WI38 (cell line): Measurements from ENCODE around the gene PSMF1.

ENCODE experiments used
- H3K4me3 ChIP-seq: 2 replicates; pipeline ENCODE4 v1.5.1; 2011; ENCODE audit warnings: low read depth, mild to moderate bottlenecking, control low read depth, low read length
- TF ChIP-seq, protein P1 (sequence below): IDR thresholded peaks from 2 replicates; pipeline ENCODE4 v1.5.1; 2012; ENCODE audit warnings: low read depth, mild to moderate bottlenecking, control low read depth, low read length

Gene PSMF1

GRCh38 chr20:1150968-1151367 is 32.6 kb downstream of the PSMF1 start:
- H3K4me3 ChIP-seq = no peak overlapping the region
- TF ChIP-seq, protein P1, sequence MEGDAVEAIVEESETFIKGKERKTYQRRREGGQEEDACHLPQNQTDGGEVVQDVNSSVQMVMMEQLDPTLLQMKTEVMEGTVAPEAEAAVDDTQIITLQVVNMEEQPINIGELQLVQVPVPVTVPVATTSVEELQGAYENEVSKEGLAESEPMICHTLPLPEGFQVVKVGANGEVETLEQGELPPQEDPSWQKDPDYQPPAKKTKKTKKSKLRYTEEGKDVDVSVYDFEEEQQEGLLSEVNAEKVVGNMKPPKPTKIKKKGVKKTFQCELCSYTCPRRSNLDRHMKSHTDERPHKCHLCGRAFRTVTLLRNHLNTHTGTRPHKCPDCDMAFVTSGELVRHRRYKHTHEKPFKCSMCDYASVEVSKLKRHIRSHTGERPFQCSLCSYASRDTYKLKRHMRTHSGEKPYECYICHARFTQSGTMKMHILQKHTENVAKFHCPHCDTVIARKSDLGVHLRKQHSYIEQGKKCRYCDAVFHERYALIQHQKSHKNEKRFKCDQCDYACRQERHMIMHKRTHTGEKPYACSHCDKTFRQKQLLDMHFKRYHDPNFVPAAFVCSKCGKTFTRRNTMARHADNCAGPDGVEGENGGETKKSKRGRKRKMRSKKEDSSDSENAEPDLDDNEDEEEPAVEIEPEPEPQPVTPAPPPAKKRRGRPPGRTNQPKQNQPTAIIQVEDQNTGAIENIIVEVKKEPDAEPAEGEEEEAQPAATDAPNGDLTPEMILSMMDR = no peak

GRCh38 chr20:1154226-1154625 is 35.8 kb downstream of the PSMF1 start:
- TF ChIP-seq, protein P1 = no peak

GRCh38 chr20:1154691-1155090 is 36.3 kb downstream of the PSMF1 start:
- TF ChIP-seq, protein P1 = no peak

More at GRCh38 chr20:1154226-1154625, 35.8 kb downstream of the PSMF1 start:
- H3K4me3 ChIP-seq = no peak overlapping the region

GRCh38 chr20:1155342-1155741 is 36.9 kb downstream of the PSMF1 start:
- TF ChIP-seq, protein P1 = no peak
- no peak overlapping the region for H3K4me3 ChIP-seq

More at GRCh38 chr20:1154691-1155090, 36.3 kb downstream of the PSMF1 start:
- no peak overlapping the region for H3K4me3 ChIP-seq

DNA sequence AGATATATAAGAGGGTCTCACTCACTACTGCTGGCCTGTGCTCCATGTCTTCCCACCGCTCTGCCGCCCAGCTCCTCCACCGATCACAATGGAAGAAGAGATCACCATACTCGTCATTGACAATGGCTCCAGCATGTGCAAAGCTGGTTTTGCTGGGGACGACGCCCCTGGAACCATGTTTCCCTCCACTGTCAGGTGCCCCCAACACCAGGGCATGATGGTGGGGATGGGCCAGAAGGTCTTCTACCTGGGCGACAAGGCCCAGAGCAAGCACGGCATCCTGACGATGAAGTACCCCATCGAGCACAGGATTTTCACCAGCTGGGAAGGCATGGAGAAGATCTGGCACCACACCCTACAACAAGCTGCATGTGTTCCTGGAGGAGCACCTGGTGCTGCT is 42.1 kb downstream of the PSMF1 start:
- no peak overlapping the region for H3K4me3 ChIP-seq
- TF ChIP-seq, protein P1 = no peak

DNA sequence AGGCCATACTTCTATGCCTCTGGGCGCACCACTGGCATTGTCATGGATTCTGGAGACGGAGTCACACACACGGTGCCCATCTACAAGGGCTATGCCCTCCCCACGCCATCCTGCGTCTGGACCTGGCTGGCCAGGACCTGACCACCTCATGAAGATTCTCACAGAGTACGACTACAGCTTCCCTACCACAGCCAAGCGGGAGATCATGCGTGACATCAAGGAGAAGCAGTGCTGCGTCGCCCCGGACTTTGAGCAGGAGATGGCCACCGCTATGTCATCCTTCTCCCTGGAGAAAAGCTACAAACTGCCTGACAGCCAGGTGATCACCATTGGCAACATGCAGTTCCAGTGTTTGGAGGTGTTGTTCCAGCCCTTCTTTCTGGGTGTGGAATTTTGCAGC is 42.6 kb downstream of the PSMF1 start:
- no peak overlapping the region for H3K4me3 ChIP-seq
- TF ChIP-seq, protein P1 = no peak

DNA sequence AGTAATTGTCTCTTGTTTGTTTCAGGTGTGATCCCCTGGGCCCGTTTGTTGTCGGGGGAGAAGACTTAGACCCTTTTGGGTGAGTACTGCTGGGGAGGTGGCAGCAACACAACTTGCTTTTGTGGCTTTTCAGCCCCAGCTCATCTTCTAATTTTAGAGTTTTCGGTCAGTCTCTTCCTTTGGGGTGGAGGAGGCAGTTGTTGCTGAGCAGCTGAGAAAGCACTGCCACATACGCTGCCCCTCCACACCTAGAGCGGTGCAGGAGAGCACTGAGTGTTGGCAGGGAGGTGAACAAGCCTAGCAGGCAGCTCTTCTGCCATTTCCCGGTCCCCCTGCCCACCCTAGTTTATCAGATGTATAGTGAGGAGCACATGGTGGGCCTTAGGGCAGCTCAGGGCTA is 44.7 kb downstream of the PSMF1 start:
- TF ChIP-seq, protein P1 = no peak
- H3K4me3 ChIP-seq = no peak overlapping the region
